Suprapubic skin (tissue), 4 donors: ENCODE data around the gene ITGA3. TPM values are rescaled to one million over a fixed set of nuclear protein-coding genes. Genes with fewer than 3 reads are reported as not detected.

Experiments used
- DNase-seq, 2 donors: peaks; one replicate each; pipeline ENCODE4 v3.0.0-alpha.2; 2019; ENCODE audit warnings: low spot score in 2 of 2
- H3K27ac ChIP-seq: fragments of 200-600 bp; sonication (generic); one replicate; pipeline ENCODE4 v1.5.1; 2019
- H3K27me3 ChIP-seq: fragments of 200-600 bp; sonication (generic); one replicate; pipeline ENCODE4 v1.5.1; 2019
- H3K36me3 ChIP-seq: fragments of 200-600 bp; sonication (generic); one replicate; pipeline ENCODE4 v1.5.1; 2019
- H3K4me1 ChIP-seq: fragments of 200-600 bp; sonication (generic); one replicate; pipeline ENCODE4 v1.5.1; 2019
- H3K4me3 ChIP-seq: fragments of 200-600 bp; sonication (generic); one replicate; pipeline ENCODE4 v1.5.1; 2019; ENCODE audit warnings: mild to moderate bottlenecking
- H3K9me3 ChIP-seq: fragments of 200-600 bp; sonication (generic); one replicate; pipeline ENCODE4 v1.5.1; 2019
- CTCF ChIP-seq, 2 donors: fragments of 200-600 bp in 1 of 2; fragments of 450-650 bp in 1 of 2; sonication (generic) in 1 of 2; IDR thresholded peaks; one replicate each; pipeline ENCODE4 v1.5.1; 2016 to 2019; ENCODE audit warnings: antibody characterized with exemption in 2 of 2, mild to moderate bottlenecking in 1 of 2, moderate library complexity in 1 of 2
- EP300 ChIP-seq: sonication (generic); formaldehyde crosslinking; IDR thresholded peaks from one replicate; pipeline ENCODE4 v1.6.1; 2017; ENCODE audit warnings: antibody characterized with exemption
- POLR2A ChIP-seq, 2 donors: fragments of 450-650 bp; IDR thresholded peaks; one replicate each; pipeline ENCODE4 v1.6.1; 2017; ENCODE audit warnings: antibody characterized with exemption in 2 of 2, mild to moderate bottlenecking in 2 of 2, moderate library complexity in 2 of 2
- POLR2AphosphoS5 ChIP-seq, 3 donors: sonication (generic); formaldehyde crosslinking; IDR thresholded peaks; one replicate each; pipeline ENCODE4 v1.6.1; 2017; ENCODE audit warnings: antibody characterized with exemption in 3 of 3
- WGBS: methylation state at CpG from one replicate; pipeline ENCODE4 v1.1.5; 2018; 5-methylcytosine and 5-hydroxymethylcytosine counted together
- total RNA-seq, 4 donors: library from RNA; depleted of rRNA; stranded (reverse); fragments of >200 nt; gene quantifications; one replicate each; pipeline ENCODE4 v1.1.0, GENCODE V29; 2016

The ITGA3 gene
- total RNA-seq, 4 donors from 2014 or later, result 85.9 to 229 (median 198) TPM

- Histone ChIP-seq H3K27me3 (no peaks in the 10 kb centered on the region), H3K36me3 (peaks cover 20% of the 10 kb centered on the region), H3K9me3 (no peaks in the 10 kb centered on the region), H3K27ac (no peak overlapping the region), H3K4me1 (peaks cover 40% of the 10 kb centered on the region), H3K4me3 (no peak overlapping the region)
- TF ChIP-seq POLR2AphosphoS5 (IDR thresholded peaks at IDR 0.05) (no peak), POLR2A (IDR thresholded peaks at IDR 0.05) (no peak), CTCF (IDR thresholded peaks at IDR 0.05) (no peak), EP300 (no peak)
- WGBS, result 93% methylated on average over 2 of the region's 2 CpGs
- no peak for DNase-seq
These were observed 11.1 kb downstream of the ITGA3 start for GRCh38 chr17:50066995-50067394.

GRCh38 chr17:50067996-50068395 lies 12.1 kb downstream of the ITGA3 start:
- no peak overlapping the region for H3K27ac ChIP-seq
- 98% methylated on average over 8 of the region's 13 CpGs for WGBS
- H3K4me3 ChIP-seq, result no peak overlapping the region
- H3K9me3 ChIP-seq, result no peaks in the 10 kb centered on the region
- peaks cover 25% of the 10 kb centered on the region for H3K36me3 ChIP-seq
- TF ChIP-seq POLR2A (IDR thresholded peaks at IDR 0.05) (no peak), POLR2AphosphoS5 (IDR thresholded peaks at IDR 0.05) (no peak), CTCF (IDR thresholded peaks at IDR 0.05) (no peak), EP300 (no peak)
- no peak for DNase-seq
- peaks cover 30% of the 10 kb centered on the region for H3K4me1 ChIP-seq
- no peaks in the 10 kb centered on the region for H3K27me3 ChIP-seq

- Histone ChIP-seq H3K27me3 (no peaks in the 10 kb centered on the region), H3K27ac (no peak overlapping the region)
These were observed 15.2 kb downstream of the ITGA3 start for GRCh38 chr17:50070908-50071680.

GRCh38 chr17:50071692-50072091 lies 15.8 kb downstream of the ITGA3 start:
- no peaks in the 10 kb centered on the region for H3K27me3 ChIP-seq
- H3K9me3 ChIP-seq, result no peaks in the 10 kb centered on the region
- TF ChIP-seq EP300, result no peak
- no peak for TF ChIP-seq POLR2AphosphoS5 (IDR thresholded peaks at IDR 0.05)
- TF ChIP-seq POLR2A (IDR thresholded peaks at IDR 0.05), result no peak
- no peak for TF ChIP-seq CTCF (IDR thresholded peaks at IDR 0.05)
- 84% methylated on average over 6 of the region's 6 CpGs for WGBS
- DNase-seq, result no peak
- H3K4me3 ChIP-seq, result no peak overlapping the region
- no peak overlapping the region for H3K27ac ChIP-seq
- peaks cover 51% of the 10 kb centered on the region for H3K36me3 ChIP-seq
- H3K4me1 ChIP-seq, result no peaks in the 10 kb centered on the region

More at GRCh38 chr17:50070908-50071680, 15.2 kb downstream of the ITGA3 start:
- WGBS, result 87% methylated on average over 12 of the region's 16 CpGs
- TF ChIP-seq CTCF (IDR thresholded peaks at IDR 0.05), result no peak
- TF ChIP-seq POLR2A (IDR thresholded peaks at IDR 0.05), result no peak
- TF ChIP-seq EP300, result no peak
- no peak for TF ChIP-seq POLR2AphosphoS5 (IDR thresholded peaks at IDR 0.05)
- Histone ChIP-seq H3K9me3 (no peaks in the 10 kb centered on the region), H3K36me3 (peaks cover 46% of the 10 kb centered on the region), H3K4me1 (peaks cover 2% of the 10 kb centered on the region), H3K4me3 (no peak overlapping the region)
- no peak for DNase-seq

- TF ChIP-seq EP300, result no peak
- TF ChIP-seq POLR2A (IDR thresholded peaks at IDR 0.05), result no peak
- TF ChIP-seq CTCF (IDR thresholded peaks at IDR 0.05), result no peak
- no peak for TF ChIP-seq POLR2AphosphoS5 (IDR thresholded peaks at IDR 0.05)
- Histone ChIP-seq H3K27me3 (no peaks in the 10 kb centered on the region), H3K36me3 (peaks cover 56% of the 10 kb centered on the region), H3K27ac (no peak overlapping the region), H3K4me3 (no peak overlapping the region), H3K9me3 (no peaks in the 10 kb centered on the region), H3K4me1 (no peaks in the 10 kb centered on the region)
- no peak for DNase-seq
- WGBS, result 87% methylated on average over 3 of the region's 3 CpGs
These were observed 16.2 kb downstream of the ITGA3 start for GRCh38 chr17:50072130-50072529.
